ENCODE measurements around the gene TCIRG1.

TCIRG1 gene

GRCh38 chr11:68022531-68022930 lies 16.3 kb upstream of the TCIRG1 start:
- DNase-seq (ENCODE audit: low read depth): no peak
- TF ChIP-seq MYC (IDR thresholded peaks at IDR 0.05; ENCODE audit: low read depth, low read length) (no peak), POLR2A (IDR thresholded peaks at IDR 0.05; ENCODE audit: extremely low read depth, insufficient read length) (no peak)
- TF ChIP-seq, protein P1, sequence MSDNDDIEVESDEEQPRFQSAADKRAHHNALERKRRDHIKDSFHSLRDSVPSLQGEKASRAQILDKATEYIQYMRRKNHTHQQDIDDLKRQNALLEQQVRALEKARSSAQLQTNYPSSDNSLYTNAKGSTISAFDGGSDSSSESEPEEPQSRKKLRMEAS (IDR thresholded peaks at IDR 0.05; ENCODE audit: low read depth, low read length): no peak
- TF ChIP-seq, protein P2, sequence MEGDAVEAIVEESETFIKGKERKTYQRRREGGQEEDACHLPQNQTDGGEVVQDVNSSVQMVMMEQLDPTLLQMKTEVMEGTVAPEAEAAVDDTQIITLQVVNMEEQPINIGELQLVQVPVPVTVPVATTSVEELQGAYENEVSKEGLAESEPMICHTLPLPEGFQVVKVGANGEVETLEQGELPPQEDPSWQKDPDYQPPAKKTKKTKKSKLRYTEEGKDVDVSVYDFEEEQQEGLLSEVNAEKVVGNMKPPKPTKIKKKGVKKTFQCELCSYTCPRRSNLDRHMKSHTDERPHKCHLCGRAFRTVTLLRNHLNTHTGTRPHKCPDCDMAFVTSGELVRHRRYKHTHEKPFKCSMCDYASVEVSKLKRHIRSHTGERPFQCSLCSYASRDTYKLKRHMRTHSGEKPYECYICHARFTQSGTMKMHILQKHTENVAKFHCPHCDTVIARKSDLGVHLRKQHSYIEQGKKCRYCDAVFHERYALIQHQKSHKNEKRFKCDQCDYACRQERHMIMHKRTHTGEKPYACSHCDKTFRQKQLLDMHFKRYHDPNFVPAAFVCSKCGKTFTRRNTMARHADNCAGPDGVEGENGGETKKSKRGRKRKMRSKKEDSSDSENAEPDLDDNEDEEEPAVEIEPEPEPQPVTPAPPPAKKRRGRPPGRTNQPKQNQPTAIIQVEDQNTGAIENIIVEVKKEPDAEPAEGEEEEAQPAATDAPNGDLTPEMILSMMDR (IDR thresholded peaks at IDR 0.05; ENCODE audit: low read depth, low read length): no peak
- H3K4me3 ChIP-seq (ENCODE audit: low read depth, low read length): no peak overlapping the region

- TF ChIP-seq, protein P1 (IDR thresholded peaks at IDR 0.05; ENCODE audit: low read depth, low read length): no peak
- TF ChIP-seq, protein P2 (IDR thresholded peaks at IDR 0.05; ENCODE audit: low read depth, low read length): no peak
- TF ChIP-seq POLR2A (IDR thresholded peaks at IDR 0.05; ENCODE audit: extremely low read depth, insufficient read length): no peak
- TF ChIP-seq MYC (IDR thresholded peaks at IDR 0.05; ENCODE audit: low read depth, low read length): no peak
- H3K4me3 ChIP-seq (ENCODE audit: low read depth, low read length): no peak overlapping the region
- DNase-seq (ENCODE audit: low read depth): no peak
These were observed 14.3 kb upstream of the TCIRG1 start for GRCh38 chr11:68024508-68024907.

GRCh38 chr11:68025047-68025446 lies 13.8 kb upstream of the TCIRG1 start:
- H3K4me3 ChIP-seq (ENCODE audit: low read depth, low read length): no peak overlapping the region
- DNase-seq (ENCODE audit: low read depth): peak; percentile 48
- TF ChIP-seq, protein P2 (IDR thresholded peaks at IDR 0.05; ENCODE audit: low read depth, low read length): no peak
- no peak for TF ChIP-seq MYC (IDR thresholded peaks at IDR 0.05; ENCODE audit: low read depth, low read length)
- TF ChIP-seq POLR2A (IDR thresholded peaks at IDR 0.05; ENCODE audit: extremely low read depth, insufficient read length): no peak
- TF ChIP-seq, protein P1 (IDR thresholded peaks at IDR 0.05; ENCODE audit: low read depth, low read length): no peak

GRCh38 chr11:68026391-68027105 lies 12.3 kb upstream of the TCIRG1 start:
- TF ChIP-seq, protein P1 (IDR thresholded peaks at IDR 0.05; ENCODE audit: low read depth, low read length): no peak
- TF ChIP-seq MYC (IDR thresholded peaks at IDR 0.05; ENCODE audit: low read depth, low read length) (no peak), POLR2A (IDR thresholded peaks at IDR 0.05; ENCODE audit: extremely low read depth, insufficient read length) (no peak)
- TF ChIP-seq, protein P2 (IDR thresholded peaks at IDR 0.05; ENCODE audit: low read depth, low read length): no peak
- H3K4me3 ChIP-seq (ENCODE audit: low read depth, low read length): no peak overlapping the region
- no peak for DNase-seq (ENCODE audit: low read depth)

- H3K4me3 ChIP-seq (ENCODE audit: low read depth, low read length): no peak overlapping the region
- no peak for TF ChIP-seq POLR2A (IDR thresholded peaks at IDR 0.05; ENCODE audit: extremely low read depth, insufficient read length)
- TF ChIP-seq, protein P1 (IDR thresholded peaks at IDR 0.05; ENCODE audit: low read depth, low read length): no peak
- TF ChIP-seq, protein P2 (IDR thresholded peaks at IDR 0.05; ENCODE audit: low read depth, low read length): no peak
- TF ChIP-seq MYC (IDR thresholded peaks at IDR 0.05; ENCODE audit: low read depth, low read length): no peak
- no peak for DNase-seq (ENCODE audit: low read depth)
These were observed 11.2 kb upstream of the TCIRG1 start for GRCh38 chr11:68027667-68028066.
